ENCODE data around the gene CSPG5. TPM values are rescaled to one million over a fixed set of nuclear protein-coding genes. Genes with fewer than 3 reads are reported as not detected.

Gene CSPG5
- total RNA-seq, 1 experiment from 2014 or later = 0.93 TPM

DNA sequence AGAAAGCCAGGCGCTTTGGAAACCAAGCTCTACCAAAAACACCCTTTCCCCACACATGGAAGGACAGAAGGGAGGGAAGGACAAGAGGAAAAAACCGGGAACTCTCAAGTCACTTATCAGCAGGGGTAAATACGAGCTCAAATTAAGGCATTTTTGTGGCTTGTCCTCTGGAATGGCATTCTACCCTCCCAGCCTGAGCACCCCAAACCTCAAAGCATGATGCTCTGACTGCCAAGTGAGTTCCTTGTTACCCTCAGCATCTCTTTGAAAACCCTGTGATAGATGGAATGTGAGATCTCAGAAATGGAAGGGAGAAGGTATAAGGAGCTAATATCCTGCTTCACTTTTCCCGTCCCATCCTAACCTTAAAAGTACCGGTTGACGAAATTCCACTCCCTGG, 8.1 kb upstream of the CSPG5 start:
- DNase-seq (ENCODE audit: low spot score) = no peak

DNA sequence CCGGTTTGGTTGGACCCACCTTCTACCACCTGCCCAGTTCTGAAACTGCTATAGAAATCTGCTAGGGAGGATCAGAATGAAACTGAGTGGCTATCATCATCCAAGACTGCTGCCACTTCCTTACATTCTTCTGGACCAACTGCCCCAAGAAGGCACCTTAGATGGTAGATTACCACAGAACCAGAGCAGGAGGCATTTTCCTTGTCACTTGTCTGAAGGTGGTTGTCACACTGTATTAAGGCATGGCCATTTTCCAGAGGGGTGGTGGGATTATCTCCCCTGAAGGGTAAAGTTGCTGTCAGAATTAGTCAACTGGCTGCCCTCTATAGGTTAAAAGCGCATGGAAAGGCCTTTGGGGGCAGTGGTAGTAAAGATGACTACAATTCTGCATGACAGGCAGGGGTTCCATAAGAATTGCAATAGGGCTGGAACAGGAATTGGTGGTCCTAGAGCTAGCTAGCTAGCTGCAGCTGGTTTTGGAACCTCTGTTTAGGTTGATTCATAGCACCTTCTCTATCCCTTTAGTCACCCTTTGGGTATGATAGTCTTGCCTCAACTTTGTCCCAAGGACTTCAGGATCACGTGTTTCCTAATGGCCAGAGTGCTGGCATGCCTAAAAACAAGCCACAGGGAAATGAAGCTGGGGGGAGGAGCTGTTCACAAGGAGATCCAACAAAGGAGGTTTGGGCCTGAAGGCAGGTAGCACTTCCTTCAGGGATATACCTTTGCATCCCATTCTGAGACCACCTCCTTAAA, 4.8 kb upstream of the CSPG5 start:
- no peak for DNase-seq (ENCODE audit: low spot score)

DNA sequence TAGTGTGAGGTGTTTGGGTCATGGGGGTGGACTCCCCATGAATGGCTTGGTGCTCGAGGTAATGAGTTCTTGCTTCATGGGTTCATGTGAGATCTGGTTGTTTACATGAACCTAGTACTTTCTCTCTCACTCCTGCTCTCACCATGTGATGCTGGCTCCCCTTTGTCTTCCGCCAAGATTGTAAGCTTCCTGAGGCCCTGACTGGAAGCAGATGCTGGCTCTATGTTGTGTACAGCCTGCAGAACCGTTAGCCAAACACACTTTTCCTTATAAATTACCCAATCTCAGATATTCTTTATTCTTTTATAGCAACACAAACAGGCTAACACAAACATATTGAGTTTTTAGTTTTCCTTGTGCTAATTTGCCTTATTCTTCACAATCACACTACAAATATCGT, 3.2 kb upstream of the CSPG5 start:
- no peak for DNase-seq (ENCODE audit: low spot score)

DNA sequence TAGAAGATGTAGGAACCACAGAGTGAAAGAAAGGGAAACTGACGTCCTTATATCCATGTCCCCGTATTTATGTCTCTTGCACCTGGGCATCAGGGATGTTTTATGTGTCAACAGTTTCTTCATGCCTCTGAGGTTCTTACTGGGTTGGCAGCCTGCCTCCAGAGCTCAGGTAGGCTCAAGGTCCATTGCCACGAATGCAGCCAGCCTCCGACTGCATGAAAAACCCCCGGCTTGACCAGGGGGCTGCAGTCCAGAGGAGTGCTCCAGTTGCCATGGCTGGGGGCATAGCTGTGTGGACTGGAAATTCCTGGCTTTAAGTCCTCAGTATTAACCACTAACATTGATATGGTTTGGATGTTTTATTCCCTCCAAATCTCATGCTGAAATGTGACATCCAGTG, 2.8 kb upstream of the CSPG5 start:
- DNase-seq (ENCODE audit: low spot score) = no peak

DNA sequence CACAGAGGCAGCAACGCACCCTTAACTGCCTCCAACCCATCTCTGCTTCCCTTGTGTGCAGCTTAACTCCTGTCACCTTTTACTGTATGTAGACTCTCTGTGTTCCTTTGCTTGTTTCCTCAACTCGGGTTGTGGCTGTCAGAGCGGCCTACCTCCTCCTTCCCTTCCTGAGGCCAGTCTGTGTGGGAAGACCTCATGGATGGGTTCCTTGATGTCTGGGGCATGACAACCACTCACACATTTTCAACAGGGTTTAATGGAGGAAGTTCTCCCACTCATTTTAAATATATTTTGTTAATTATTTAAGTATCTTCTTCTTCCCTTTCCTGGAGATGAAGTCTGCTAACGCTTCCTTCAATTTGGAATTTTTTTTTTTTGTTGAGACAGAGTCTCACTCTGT, 1.8 kb upstream of the CSPG5 start:
- no peak for DNase-seq (ENCODE audit: low spot score)

DNA sequence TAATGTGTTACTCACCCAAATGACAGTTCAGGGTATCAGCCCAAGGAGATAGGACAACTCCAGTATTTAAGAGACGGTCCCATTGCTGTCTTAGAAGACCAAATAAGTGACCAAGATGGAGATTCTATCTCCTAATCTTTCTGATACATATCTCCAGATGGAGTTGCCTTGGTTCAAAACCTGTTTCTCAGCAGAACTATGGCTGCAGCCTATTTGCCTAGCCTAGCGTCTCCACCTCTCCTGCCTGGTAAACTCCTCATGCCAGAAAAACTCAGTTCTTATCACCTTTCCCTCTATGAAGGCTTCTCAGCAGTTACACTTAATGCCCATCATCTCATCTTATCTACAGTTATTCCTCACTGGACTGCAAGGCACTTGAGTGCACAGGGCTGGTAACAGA, 1.2 kb upstream of the CSPG5 start:
- DNase-seq (ENCODE audit: low spot score) = no peak

DNA sequence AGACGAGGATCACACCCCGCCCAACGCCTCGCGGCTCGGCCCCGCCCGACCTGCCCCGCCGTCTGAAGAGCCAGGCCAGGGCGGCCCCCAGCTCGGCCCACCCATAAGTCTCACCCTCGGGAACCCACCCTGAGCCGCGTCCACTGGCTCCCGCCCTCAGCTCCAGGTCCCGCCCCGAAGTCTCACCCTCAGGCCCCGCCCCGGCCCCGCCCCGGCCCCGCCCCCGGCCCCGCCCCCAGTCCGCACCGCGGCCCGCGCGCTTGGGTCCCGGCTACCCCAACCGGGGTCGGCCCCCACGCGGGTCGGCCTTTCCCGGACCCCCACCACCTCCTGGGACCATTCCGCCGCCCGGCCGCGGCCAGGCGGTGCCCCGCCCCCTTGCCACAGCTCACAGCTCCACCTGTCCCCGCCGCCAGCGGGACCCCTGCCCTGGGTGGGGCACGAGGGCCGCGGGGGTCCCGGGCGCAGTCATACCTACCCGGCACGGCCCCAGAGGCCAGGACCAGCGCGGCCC, 489 bp downstream of the CSPG5 start:
- no peak for DNase-seq (ENCODE audit: low spot score)

DNA sequence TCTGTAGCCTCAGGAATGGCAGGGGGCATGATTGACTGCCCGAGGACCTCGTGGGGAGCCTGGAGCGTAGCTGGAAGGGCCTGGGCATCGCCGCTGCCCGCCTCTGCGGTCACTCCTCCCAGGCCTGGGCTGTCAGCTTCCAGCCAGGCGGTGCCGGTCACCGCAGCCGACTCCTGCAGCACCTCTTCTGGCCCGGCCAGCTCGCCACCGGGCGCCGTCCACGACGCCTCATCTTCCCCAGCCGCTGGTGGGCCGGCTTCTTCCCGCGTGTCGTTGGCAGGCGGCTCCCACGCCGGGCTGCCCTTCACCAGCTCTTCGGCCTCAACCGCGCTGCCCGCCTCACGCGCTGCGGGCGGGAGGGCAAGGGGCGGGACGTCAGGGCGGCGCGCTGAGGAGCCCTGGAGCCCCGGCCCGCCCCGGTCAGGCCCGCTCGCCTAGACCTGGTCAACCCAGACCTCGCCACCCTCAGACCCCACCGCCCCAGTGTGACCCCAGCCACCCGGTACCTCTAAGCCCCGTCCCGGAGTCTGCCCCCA, 1.0 kb downstream of the CSPG5 start:
- DNase-seq (ENCODE audit: low spot score) = no peak

DNA sequence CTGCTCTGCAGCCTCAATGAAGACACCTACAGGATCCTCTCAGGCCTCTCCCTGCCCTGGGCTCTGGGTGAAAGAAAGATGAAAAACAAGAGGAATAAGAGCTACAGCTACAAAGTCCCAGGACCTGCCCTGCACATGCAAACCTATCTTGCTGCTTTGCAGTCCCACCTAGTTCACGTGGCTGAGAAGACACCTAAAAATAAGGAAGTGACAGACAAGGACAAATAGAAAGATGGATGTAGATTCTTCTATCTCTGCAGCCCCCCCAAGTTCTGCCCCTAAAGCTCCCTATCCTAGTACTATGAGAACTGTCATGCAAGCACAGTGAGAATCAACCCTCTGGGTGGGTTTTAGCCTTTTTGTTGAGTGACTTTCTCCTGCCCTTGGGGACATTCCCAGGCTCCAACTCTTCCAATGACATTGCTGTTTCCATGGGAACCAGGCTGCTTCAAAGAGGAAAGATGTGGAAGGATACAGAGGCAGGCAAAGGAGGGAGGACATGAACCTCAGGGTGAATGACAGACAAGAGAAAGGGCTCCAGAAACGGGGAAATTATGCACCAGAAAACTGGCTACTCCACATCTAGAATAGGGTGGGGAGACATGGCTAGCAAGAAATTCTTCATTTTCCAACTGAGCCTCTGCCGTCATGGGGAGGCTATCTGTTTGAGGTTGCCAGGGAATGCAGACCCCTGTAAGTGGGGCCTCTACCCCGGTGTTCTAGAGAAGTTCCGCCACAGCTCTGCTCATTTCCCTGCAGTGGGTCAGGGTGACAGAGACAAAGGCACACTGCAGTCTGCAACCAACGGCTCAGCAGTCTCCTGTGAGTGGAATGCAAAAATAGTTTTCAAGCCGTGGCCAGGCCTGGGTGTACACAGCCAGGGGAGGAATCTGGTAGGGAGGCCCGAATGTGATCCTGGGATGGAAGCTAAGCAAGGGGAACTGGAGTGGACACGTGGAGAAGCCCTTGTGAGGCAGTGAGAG, 5.2 kb downstream of the CSPG5 start:
- DNase-seq (ENCODE audit: low spot score) = no peak

DNA sequence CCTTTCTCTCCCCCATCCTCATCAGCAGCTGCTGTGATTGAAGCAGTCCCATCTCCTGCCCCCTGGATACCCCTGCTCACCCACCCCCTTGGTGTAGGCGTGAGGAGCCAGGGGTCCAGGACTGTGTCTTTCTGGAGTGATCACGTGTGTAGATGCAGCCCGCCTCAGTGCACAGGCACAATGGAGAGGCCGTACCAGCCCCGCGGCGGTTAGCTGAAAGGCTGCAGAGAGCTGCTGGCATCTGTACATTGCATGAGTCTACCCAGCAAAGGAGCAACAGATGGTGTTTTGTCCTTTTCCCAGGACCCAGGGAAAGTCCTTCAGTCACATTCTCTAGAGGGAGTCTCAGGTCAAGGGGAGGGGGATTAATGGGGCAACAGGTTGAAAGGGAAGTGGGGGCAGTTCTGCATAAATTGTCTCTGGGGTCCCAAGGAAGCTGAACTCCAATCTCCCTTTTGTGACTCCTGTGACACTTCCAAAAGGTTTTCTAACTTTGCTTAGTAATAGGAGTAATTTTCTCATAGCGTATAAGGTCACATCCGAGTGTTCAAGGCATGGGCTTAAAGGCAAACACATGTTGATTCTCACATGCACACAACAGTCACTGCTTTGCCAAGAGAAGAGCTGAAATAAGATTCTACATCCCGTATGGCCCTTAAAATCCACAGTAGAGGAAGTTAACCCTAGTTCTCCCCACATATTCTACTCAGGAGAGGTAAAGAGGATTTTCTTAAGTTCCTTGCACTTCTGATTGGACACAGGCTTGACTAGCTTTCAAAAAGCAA, 7.1 kb downstream of the CSPG5 start:
- no peak for DNase-seq (ENCODE audit: low spot score)

DNA sequence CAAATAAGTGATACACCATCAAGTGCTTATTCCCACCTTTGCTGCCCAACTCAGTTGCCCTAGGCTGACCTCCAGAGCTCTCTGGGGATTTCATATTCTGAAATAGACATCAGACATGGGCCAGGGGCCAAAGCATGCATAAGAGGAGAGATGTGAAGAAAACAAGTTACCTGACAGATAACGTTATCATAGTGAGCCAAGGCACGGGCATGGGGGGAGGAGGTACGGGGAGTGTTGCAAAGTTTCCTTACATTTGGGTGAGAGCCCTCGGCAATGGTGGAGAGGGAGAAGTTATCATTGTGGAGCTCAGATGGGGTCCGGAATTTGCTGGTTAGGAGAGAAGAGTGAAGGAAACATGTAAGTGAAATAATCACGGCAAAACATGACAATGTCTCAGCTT, 9.8 kb downstream of the CSPG5 start:
- DNase-seq (ENCODE audit: low spot score) = no peak

DNA sequence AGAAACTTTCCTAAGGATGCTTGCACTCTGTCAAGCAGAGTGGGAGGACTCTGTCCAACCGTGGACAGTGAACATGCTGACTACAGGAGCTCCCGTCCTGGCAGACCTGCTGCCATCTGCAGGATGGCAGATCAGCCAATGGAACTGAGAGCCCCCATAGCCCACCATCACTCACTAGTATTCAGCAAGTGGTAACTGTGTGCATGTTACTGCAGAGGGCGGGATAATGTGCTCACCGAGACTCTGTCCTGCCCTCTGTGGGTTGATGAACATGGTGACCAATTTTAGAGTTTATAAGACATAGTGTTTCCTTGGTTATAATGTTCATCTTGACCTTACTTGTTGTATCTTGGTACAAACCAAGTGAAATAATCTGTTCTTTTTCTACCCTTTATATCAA, 11.5 kb downstream of the CSPG5 start:
- no peak for DNase-seq (ENCODE audit: low spot score)

DNA sequence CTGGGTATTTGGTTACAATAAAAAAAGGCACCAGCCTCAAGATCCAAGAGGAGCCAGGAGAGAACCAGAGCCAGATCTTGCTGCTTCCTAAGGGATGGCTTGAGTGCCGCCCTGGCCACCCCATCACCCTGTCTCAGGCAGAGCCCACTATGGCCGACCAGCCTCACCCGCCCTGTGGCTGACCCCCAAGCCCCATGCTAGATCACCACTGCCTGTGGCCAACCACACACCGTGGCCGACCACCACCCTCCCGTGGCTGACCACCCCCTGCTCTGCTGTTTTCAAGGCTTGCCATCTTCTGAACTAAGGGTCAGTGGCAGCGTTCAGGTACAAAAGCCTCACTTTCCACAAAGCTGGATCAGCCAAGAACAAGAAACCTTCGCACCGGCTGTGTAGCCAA, 12.0 kb downstream of the CSPG5 start:
- no peak for DNase-seq (ENCODE audit: low spot score)

DNA sequence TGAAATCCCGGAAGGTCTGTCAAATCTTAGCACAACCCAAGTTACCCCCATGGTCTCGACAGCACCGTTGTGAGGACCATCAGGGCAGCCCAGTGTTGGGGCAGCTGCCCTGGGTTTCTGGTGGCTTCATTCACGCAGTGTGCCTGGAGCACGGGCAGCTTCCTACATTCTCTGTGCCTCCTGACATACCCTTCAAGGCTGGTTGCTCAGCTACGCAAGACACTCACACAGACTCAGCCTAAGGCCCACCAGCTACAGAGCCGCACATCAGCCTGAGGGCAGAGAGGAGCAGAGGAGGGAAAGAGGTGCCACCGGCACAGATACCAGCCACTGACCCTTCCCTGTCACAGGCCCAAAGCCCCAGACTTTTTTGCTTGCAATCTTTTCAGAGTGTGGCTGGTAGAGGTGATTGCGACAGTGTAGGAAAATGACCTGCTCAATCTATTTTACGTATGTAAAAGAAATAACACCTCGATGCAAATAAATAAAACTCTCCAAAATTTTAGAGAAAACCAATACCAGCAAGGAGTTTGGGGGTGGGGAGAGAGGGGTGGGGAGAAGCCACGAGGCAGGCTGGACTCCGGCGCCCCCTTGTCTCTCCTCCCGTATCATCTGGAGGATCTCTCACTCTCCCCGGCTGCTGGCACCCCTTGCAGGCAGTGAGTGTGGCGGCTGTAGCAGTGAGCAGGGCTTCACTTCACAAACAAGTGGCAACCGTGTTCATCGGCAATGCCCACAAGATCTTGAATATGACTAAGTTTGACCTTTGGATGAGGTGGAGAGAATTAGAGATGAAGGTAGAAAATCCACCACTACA, 12.7 kb downstream of the CSPG5 start:
- no peak for DNase-seq (ENCODE audit: low spot score)

DNA sequence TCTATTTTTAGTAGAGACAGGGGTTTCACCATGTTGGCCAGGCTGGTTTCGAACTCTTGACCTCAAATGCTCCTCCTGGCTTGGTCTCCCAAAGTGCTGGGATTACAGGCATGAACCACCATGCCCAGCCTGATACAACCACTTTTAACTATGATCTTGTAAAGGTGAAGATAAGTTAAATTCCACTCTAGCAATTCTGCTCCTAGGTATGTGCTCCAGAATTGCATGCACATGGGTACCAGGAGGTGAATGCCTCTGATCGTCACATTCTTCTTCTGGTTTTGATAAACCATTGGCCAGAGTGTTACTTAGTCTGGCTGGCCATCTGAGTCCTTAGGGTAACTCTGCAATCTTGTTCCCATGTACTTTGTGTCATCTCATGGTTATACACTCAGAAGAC, 22.3 kb downstream of the CSPG5 start:
- DNase-seq (ENCODE audit: low spot score) = no peak

DNA sequence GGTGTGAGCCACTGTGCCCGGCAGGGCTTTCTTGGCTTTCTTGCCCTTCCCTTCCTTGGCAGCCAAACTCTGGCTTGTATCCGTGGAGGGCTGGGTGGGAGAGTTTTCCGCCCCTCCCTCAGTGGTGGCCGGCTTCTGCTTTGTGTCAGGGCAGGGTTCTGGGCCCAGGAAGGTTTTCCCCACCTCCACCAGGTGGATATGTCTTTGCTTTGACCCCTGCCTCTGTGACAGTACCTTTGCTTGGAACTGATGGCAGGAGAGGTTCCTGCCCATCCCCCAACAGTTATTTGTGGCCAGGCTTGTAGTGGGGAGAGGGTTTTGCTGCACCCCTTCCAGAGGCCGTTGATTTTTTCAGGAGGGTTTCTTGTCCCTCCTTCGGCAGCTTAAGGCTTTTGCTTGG, 24.3 kb downstream of the CSPG5 start:
- DNase-seq (ENCODE audit: low spot score) = no peak

DNA sequence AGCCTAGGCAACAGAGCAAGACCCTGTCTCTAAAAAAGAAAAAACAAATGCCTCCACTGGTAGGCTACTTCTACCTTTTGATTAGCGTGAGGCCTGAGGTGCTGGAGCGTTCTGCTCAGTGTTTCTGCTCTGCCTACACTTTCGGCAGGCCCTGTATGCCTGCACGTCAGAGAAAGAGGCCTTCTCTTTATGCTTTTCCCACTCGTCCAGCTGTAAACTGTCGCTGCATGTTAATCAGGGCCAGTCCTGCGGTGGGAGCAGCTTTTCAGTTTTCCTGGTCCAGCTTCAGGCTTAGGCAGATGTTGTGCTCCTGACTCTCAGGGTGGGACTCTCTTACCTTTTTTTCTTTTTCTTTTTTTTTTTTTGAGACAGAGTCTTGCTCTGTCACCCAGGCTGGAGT, 25.3 kb downstream of the CSPG5 start:
- no peak for DNase-seq (ENCODE audit: low spot score)

DNA sequence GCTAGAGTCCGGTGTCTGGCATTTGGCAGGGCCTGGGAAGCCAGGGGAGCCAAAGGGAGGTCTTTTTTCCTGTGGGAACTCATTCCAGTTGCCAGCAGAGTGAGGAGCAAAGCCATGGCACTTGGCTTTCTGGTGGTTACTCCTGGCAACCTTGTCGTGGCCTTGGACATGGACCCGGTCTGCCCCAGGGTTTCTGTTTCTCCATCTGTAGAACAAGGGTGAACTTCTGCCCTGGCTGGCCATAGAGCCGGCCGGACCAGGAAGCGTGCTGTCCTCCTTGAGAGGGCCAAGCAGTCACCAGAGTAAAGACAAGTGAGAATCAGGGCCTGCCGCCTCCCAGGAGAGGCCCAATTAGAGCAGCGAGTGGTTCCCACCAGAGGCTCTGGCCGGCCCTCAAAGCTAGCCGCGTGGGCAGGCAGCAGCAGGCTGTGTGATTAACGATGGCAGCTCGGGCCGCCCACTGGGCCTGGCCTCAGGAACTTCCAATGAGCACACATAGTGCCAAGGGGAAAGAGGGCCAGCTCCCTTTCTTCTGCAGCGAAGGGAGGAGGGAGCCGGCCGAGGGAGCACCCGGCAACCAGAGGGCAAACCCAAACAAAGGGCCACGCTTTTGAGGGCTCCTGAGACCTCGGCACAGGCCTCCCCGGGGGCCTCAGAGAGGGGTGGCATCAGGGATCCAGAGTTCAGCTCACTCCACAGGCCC, 36.0 kb downstream of the CSPG5 start:
- no peak for DNase-seq (ENCODE audit: low spot score)

DNA sequence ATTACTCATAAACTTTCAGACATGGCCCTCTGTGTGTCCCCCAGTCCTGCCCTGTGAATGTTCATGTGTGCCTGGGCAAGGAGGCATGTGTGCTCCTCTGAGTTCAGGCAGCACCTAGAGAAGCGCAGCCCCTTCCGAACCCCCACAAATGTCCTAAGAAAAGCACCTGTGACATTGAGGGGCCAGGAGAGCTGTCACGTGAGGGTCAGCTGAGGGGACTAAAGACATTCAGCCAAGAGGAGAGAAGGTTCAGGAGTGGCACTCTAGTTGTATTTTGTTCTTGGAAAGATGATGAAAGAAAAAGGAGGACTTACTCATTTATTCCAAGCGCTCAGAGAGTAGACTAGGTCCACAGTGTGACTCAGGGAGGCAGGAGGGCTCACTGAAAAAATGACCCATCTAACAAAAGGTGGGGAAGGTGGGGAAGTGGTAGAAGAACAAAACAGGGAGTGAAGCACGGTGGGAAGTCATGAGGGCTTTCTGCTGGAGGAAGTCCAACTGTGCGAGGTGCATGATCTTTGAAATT, 37.0 kb downstream of the CSPG5 start:
- no peak for DNase-seq (ENCODE audit: low spot score)

DNA sequence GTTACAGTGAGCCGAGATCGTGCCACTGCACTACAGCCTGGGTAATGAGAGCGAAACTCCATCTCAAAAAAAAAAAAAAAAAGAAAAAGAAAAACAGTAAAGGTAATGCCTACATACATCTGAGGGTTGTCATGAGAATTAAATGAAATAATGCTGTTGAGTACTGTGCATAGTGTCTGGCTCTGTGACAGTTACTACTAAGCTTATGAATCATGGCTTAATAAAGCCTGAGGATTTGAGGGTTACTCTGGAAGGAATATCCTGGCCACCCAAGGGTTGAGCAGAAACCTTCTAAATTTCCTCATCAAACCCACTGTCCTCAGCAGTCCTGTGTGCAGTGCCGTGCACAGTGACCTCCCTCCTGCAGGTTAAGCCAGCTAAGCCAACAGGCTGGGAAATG, 38.4 kb downstream of the CSPG5 start:
- no peak for DNase-seq (ENCODE audit: low spot score)

All from H4 (cell line).